ENCODE measurements around the gene ABR.
"Not testable (repeated sequence)": the region's sequence is repeated elsewhere in the genome, so short reads cannot be mapped to it uniquely, and the experiment has no call there.

ABR gene

DNA sequence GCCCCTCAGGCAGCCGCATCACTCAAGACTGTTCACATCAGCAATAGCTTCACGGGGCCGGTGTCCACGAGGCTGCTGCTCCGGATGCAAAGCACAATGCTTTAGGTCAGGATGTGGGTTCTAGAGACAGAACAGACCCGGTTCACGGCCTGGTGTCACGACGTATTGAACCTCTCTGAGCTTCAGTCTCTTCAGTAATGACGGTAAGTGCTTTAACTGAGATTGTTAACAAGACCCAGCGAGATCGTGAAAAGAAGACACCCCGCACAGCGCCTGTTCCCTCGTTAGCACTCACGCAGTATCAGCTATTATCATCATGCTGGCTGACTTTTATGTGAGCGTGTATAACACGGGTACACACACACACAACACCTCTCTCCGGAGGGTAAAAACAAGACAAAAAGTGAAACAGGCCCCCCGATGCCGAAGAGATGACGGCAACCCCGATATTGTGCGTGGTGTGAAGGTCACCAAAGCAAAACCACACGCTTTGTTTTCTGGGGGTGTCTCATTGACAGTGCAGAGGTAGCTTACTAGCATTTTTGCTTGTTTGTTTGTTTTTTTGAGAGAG is 21.4 kb upstream of the ABR start:
- DNase-seq (ENCODE audit: low spot score), result no peak

- not testable (repeated sequence) for DNase-seq (ENCODE audit: low spot score)
Measured at GRCh38 chr17:1199271-1199743, 19.5 kb upstream of the ABR start.

- no peak for DNase-seq (ENCODE audit: low spot score)
Measured at GRCh38 chr17:1197781-1198490, 18.2 kb upstream of the ABR start.

- peak; percentile 73 for DNase-seq (ENCODE audit: low spot score)
Measured at GRCh38 chr17:1197379-1197778, 17.6 kb upstream of the ABR start.

DNA sequence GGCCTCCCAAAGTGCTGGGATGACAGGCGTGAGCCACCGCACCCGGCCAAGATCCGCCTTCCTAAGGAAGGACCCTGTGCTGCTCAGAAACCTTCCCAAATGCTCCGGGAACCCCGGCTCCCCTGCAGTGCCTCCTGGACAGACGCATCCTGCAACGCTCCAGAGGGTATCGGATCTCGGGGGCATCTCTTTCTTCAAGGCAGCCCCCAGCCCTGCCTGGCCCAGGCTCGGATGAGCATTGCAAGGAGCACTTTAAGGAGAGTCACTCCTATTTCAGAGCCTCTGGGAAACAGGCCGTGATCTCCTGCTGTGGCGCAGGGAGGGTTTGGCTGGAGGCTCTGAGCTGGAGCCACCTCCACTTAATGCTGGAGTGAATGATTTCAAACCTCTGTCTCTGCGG is 17.2 kb upstream of the ABR start:
- no peak for DNase-seq (ENCODE audit: low spot score)

DNA sequence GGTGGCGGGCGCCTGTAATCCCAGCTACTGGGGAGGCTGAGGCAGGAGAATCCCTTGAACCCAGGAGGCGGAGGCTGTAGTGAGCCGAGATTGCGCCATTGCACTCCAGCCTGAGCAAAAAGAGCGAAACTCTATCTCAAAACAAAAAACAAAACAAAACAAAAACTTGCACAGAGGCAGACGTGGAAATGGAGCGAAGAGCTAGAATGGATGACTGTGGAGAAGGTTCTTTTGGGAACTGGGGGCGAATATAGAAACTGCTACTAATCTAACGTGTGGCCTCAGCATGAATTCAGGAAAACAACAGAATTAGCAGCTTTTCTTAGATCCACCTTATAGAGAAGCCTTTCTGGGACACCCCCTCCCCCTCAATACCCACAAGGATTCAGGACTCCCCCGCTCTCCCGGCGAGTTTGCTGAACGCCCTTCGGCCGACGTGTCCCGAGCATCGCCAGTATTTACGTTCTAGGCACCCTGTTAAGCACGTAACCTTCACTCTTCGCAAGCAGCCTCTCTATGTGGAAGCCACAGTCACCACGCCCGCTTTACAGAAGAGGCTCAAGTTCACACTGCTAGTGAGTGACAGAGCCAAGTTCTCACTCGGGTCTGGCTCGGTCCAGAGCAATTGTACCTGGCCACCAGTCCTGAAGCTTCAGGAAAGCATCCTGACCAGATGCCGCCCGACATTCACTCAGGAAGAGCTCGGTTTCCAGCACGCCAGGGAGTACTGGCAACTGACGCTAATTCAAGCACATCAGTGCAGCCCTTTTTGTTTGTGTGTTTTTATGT is 13.3 kb upstream of the ABR start:
- no peak for DNase-seq (ENCODE audit: low spot score)

DNA sequence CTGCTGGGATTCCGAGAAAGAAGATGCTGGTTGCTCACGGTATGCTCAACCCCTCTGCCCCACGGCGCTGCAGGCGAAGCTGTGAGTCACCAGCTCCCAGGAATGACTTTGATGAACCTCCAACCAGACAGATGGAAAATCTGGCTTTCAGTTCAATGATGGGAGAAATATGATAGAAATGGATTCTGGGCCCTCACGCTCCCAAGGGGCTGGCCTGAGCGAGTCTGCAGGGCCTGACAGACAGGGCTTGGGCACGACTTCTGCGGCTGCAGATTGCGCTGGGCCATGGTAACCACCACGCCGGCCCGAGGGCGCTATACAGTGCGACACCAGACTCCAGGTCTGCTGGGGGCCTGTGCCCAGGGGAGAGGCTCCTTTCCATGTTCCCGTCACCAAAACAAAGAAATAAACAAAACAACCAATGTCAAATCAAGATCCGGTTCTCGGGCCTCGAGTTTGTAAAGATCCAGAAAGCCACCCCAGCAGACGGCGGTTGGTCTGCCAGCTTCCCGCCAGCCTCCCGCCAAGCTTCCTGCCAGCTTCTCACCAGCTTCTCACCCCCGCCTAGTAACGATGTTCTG is 11.1 kb upstream of the ABR start:
- peak; percentile 62 for DNase-seq (ENCODE audit: low spot score)

DNA sequence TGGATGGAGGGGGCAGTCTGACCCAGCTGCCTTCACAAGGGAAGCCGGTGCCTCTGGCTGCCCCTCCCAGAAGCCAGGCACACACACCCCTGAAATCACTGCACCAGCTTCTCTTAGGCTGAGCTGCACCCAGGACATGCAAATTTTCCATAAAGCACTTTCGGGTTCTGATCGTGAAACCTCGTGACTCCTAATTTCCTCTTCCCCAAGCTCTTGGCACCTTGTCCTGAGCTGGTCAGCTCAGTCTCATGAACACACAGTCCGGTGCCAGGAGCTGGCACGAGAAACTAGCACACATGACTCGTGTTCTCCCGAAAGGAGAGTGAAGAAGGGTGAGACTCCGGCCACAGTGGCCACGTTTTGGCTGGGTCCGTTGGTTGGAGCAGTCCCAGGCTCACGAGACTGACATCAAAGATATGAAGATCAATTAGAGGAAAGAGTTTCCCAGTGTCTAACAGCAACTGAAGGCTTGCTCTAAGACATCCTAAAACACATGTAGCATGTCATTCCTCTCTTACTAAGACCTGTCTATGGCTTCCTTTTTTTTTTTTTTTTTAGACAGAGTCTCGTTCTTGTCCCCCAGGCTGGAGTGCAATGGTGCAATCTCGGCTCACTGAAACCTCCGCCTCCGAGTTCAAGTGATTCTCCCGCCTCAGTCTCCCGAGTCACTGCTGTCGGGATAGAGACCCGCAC is 9.2 kb upstream of the ABR start:
- DNase-seq (ENCODE audit: low spot score), result peak; percentile 66

DNA sequence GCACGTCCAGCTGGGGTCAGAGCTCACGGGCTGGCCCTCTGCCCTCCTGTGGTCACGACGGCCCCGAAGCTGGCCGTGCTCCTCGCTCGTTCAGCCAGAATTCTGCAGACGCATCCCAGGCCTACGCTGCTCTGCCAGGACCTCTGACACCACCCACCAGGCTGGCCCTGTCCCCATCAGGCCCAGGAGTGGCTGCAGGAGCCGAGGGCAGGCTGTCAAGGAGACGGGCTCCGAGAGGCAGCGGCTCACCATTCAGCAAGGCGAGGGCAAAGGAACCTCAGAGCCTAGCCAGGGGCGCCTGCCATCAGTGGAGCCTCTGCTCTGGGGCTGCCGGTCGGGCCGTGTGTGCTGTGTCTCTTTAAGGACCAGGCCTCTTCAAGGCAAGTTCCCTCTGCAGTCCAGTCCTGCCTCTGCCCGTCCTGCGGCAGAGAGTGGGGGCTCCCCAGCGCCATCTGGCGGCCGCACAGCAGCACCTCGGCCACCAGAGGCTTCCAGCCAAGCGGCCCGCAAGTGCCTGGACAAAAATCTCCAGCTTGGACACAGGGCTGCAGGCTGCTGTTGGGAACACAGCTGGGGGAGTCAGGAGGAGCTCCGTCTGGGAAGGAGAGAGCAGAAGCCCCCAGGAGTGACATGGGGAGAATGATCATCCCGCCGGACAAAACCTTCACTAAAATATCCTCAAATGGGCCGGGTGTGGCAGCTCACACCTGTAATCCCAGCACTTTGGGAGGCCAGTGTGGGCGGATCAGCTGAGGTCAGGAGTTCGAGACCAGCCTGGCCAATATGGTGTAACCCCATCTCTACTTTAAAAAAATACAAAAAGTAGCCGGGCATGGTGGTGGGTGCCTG is 7.4 kb upstream of the ABR start:
- peak; percentile 94 for DNase-seq (ENCODE audit: low spot score)

DNA sequence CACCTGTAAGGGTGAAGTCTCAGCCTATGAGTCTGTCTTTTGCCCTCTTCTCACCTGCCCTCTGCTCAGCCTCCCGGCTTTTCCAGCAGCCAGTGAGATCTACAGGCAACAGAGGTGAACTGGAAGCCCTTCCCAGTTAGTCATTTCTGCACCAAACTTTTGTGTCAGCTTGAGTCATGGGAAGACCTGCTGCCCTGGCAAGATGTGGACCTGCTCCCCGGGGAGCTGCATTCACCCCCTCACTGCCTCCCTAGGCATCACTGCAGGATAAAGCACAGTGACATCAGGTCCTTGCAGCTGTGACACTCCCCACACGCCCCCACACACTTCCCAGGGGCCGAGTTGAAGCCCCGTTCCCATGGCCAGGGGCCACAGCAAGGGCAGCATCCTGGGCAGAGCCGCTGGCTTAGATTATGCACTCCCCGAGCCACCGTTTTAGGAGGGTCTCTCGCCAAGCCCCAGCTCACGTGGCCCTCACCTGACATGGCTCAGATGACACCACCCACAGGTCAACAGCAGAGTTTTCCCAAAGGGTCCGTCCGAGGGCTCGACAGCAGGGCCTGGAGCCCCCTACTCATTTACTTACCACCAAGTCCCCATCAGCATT is 6.5 kb upstream of the ABR start:
- no peak for DNase-seq (ENCODE audit: low spot score)

- DNase-seq (ENCODE audit: low spot score), result no peak
Measured at GRCh38 chr17:1183171-1183873, 3.5 kb upstream of the ABR start.

DNA sequence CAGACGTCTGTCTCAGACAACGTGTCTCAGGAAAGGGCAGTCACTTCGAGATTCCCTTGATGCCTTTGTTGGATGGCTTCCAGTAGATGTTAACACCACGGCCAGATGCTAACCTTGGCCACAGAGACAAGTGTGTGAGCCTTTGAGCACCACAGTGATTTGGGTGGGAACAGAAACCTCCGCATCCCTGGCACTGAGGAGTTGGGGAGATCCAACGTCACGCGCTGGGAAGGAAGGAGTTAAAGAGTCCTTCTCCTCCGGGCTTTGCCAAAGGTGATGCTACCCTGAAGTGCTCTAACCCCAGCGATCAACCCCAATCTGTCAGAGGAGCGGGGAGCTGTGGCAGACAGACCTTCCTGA is 3.0 kb upstream of the ABR start:
- DNase-seq (ENCODE audit: low spot score), result no peak

DNA sequence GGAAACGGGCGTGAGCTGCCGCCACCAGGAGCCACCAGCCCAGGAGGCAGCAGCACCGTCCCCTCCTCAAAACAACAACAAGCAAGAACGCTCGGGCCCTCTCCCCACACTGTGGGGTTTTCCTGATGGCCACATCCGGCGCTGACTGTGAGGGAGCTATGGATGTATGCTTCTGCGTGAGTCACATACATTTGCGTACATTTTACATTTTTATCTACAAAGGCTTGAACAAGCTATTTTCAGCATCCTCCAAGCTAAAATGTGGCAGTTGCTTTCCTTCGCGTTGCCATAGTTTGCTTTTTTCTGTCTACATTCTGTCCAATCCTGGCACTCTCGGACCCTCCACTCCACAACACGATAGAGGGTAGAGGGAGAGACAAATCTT is 2.0 kb upstream of the ABR start:
- DNase-seq (ENCODE audit: low spot score), result no peak

DNA sequence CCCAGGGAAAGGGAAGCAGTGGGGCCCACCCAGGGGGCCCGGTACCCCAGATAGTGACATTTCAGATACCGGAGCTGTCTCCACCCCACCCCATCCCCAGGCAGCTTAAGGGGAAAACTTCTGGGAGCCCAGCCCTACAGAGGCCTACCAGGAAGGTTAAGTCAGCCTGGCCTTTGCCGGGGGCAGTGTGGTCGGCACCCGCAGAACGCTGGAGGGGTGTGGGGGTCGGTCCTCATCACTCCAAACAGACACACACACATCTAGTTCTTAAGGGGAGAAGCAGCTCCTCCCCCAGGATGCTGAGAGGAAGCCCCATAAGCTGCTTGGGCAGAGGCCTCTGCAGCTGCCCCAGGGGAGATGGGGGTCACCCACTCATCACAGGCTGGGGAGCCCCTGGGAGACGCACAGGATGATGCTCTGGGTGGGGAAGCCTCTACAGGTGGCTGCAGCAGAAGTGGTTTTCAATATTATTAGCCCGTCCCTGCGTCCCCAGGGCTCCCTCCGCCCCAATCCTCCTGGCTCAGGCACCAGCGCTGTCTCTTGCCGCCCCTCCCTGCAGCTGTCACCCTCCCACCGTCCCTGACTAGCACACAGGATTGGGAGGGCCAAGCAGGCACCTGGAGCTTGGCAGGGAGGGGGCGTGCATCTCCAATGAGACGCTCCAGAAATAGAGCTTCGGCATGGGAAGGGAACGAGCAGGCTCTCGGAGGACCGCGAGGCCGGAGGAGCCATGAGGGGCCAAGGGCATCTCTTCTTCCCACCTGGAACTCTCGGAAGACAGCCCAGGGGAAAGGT is 1.4 kb upstream of the ABR start:
- no peak for DNase-seq (ENCODE audit: low spot score)

GRCh38 chr17:1179112-1179817 is 516 bp downstream of the ABR start:
- DNase-seq (ENCODE audit: low spot score), result no peak

DNA sequence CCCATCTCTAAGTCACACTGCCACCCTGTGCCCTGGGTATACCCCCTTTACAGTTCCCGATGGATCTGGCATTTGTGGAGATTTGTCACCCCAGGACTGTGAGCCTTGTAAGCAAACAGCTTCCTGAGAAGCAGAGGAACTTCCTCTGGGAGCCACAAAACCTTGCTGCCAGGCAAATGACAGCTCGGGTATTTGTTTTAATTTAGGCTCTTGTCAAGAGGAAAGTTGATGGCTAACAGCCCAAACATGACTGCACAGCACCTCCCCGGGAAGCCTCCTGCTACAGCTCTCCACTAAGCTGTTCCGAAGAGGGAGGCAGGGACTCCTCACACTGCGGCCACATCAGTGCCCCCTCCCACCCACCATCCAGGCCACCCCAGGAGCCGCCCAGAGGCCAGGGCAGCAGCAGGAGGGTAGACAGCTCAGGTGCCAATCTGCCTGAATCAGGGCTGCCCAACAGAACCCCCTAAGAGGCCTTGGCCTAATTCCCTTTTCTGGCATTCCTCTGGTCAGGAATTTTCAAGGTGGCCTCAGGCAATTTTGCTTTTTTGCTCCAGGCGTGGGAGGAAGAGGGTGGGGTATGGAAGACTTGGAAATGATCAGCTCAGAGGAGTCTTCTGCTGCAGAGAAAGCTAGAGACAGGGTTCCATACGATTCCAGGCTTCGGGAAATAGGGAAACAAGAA is 2.6 kb downstream of the ABR start:
- peak; percentile 62 for DNase-seq (ENCODE audit: low spot score)

DNA sequence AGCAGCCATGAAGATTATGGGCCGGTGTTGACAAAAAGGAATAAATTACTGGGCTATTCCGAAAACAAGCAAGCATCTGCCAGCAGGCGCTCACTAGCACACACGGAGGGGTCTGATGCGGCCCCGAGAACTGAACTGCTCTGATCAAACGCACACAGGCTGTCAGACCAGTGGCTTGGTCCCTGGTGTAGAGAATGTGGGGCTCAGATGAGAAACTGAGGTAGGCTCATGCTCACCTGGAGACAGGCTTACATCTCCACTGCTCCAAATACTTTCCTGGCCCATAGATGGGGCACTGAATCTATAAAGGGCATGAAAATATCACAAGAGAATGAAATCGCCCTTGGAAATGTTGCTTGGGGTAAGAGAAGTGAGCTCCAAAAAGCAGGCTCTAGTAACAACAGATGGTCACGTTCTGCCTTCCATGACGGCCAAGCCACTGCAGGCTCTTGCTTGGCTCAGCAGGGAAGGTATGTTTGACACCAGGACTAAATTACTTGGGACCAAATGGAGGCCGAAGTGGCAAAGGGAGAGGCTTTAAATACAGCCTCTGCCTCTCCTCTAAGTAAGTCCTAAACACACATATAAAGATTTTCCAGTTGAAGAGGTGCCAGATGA is 5.4 kb downstream of the ABR start:
- DNase-seq (ENCODE audit: low spot score), result no peak

Measured in AG20443 (cell line).